SU-DHL-6 (cell line): ENCODE measurements around the gene ABCA13.

ENCODE experiments used
- H2AFZ ChIP-seq: fragments of 200-600 bp; sonication (generic); 2 replicates; pipeline ENCODE4 v1.6.1; 2014; ENCODE audit warnings: low read depth, mild to moderate bottlenecking, moderate library complexity, mixed read lengths, antibody characterized with exemption, low read length; ENCODE audit not compliant: severe bottlenecking
- H3F3A ChIP-seq: fragments of 200-600 bp; shearing (Covaris generic); 2 replicates; pipeline ENCODE4 v1.6.0; 2016; ENCODE audit warnings: antibody characterized with exemption, mild to moderate bottlenecking; ENCODE audit not compliant: insufficient read depth
- H3K27ac ChIP-seq: fragments of 200-600 bp; sonication (generic); 2 replicates; pipeline ENCODE4 v1.5.1; 2016; ENCODE audit warnings: low read depth, mild to moderate bottlenecking, low read length, moderate library complexity, mixed read lengths
- H3K27me3 ChIP-seq: fragments of 200-600 bp; sonication (generic), shearing (Covaris generic); 2 replicates; pipeline ENCODE4 v1.6.0; 2014; ENCODE audit warnings: mild to moderate bottlenecking, low read length
- H3K36me3 ChIP-seq: fragments of 200-600 bp; sonication (generic); 2 replicates; pipeline ENCODE4 v1.6.1; 2014; ENCODE audit warnings: mild to moderate bottlenecking, low read length, mixed read lengths
- H3K4me2 ChIP-seq: fragments of 300-600, 200-600 bp; shearing (Covaris generic), sonication (generic); 2 replicates; pipeline ENCODE4 v1.6.0; 2014; ENCODE audit warnings: low read length, low read depth, mild to moderate bottlenecking; ENCODE audit not compliant: poor library complexity, severe bottlenecking
- H3K4me3 ChIP-seq: fragments of 200-600 bp; sonication (generic); 2 replicates; pipeline ENCODE4 v1.5.1; 2014; ENCODE audit warnings: antibody characterized with exemption, low read length, mild to moderate bottlenecking, mixed read lengths; ENCODE audit not compliant: insufficient read depth, poor library complexity, severe bottlenecking
- H3K79me2 ChIP-seq: fragments of 200-600 bp; sonication (generic); 2 replicates; pipeline ENCODE4 v1.6.1; 2014; ENCODE audit warnings: mild to moderate bottlenecking, low read length, moderate library complexity; ENCODE audit not compliant: insufficient read depth
- H3K9ac ChIP-seq: fragments of 200-600 bp; sonication (generic); 2 replicates; pipeline ENCODE4 v1.7.0; 2014; ENCODE audit warnings: mild to moderate bottlenecking, low read length
- H3K9me2 ChIP-seq: fragments of 200-600 bp; sonication (generic); replicated peaks from 2 replicates; pipeline ENCODE4 v1.6.1; 2014; ENCODE audit warnings: low read length; ENCODE audit not compliant: insufficient read depth
- H3K9me3 ChIP-seq: fragments of 200-600 bp; sonication (generic); 2 replicates; pipeline ENCODE4 v1.6.1; 2014; ENCODE audit warnings: low read length, mixed read lengths; ENCODE audit not compliant: insufficient read depth
- H4K20me1 ChIP-seq: fragments of 200-600 bp; sonication (generic); 2 replicates; pipeline ENCODE4 v1.6.1; 2014; ENCODE audit warnings: low read depth, mild to moderate bottlenecking, antibody characterized with exemption, low read length, moderate library complexity, mixed read lengths
- EZH2phosphoT487 ChIP-seq: fragments of 200-600 bp; sonication (generic), shearing (Covaris generic); conservative IDR thresholded peaks from 2 replicates; pipeline ENCODE4 v1.6.1; 2018; ENCODE audit warnings: mild to moderate bottlenecking, antibody characterized with exemption, low read length, moderate library complexity, mixed read lengths
- TF ChIP-seq, protein P1 (sequence below): fragments of 200-600 bp; sonication (generic); IDR thresholded peaks from one replicate; pipeline ENCODE4 v1.5.1; 2017; ENCODE audit warnings: antibody characterized with exemption, mild to moderate bottlenecking, low read length, moderate library complexity; ENCODE audit not compliant: insufficient read depth, poor library complexity, severe bottlenecking

The ABCA13 gene

GRCh38 chr7:48295296-48295971 lies 124.2 kb downstream of the ABCA13 start:
- no peaks in the 10 kb centered on the region for H3K36me3 ChIP-seq
- H3K4me2 ChIP-seq: no peak overlapping the region
- H3K79me2 ChIP-seq: no peaks in the 10 kb centered on the region
- H2AFZ ChIP-seq: no peak overlapping the region
- TF ChIP-seq EZH2phosphoT487: no peak
- TF ChIP-seq, protein P1, sequence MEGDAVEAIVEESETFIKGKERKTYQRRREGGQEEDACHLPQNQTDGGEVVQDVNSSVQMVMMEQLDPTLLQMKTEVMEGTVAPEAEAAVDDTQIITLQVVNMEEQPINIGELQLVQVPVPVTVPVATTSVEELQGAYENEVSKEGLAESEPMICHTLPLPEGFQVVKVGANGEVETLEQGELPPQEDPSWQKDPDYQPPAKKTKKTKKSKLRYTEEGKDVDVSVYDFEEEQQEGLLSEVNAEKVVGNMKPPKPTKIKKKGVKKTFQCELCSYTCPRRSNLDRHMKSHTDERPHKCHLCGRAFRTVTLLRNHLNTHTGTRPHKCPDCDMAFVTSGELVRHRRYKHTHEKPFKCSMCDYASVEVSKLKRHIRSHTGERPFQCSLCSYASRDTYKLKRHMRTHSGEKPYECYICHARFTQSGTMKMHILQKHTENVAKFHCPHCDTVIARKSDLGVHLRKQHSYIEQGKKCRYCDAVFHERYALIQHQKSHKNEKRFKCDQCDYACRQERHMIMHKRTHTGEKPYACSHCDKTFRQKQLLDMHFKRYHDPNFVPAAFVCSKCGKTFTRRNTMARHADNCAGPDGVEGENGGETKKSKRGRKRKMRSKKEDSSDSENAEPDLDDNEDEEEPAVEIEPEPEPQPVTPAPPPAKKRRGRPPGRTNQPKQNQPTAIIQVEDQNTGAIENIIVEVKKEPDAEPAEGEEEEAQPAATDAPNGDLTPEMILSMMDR: no peak
- H4K20me1 ChIP-seq: no peaks in the 10 kb centered on the region
- H3F3A ChIP-seq: no peaks in the 10 kb centered on the region
- H3K9me2 ChIP-seq: no peaks in the 10 kb centered on the region
- H3K9me3 ChIP-seq: no peaks in the 10 kb centered on the region
- H3K27me3 ChIP-seq: no peaks in the 10 kb centered on the region
- no peak overlapping the region for H3K9ac ChIP-seq
- no peak overlapping the region for H3K27ac ChIP-seq
- no peak overlapping the region for H3K4me3 ChIP-seq

DNA sequence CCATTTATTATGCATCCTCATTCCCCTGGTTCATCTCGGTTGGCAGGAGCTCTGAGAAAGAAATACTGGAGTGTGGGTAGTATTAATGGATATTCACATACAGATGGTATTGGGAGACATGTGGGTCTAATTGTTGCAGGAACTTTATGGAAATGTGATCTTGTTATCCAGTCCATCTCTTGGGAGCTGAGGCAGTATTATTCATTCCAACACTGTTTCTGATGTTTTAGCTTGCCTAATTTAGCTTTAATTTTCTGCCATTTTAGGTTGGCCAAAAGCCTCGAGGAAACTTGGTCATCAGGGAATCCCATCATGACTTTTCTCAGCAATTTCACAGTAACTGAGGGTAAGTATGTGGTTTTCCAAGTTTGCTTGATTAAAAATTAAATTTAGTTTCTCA lies 125.7 kb downstream of the ABCA13 start:
- Histone ChIP-seq H3K79me2 (no peaks in the 10 kb centered on the region), H3K9me2 (no peaks in the 10 kb centered on the region), H3K9ac (no peak overlapping the region), H3K27me3 (no peaks in the 10 kb centered on the region), H3K4me3 (no peak overlapping the region), H3K27ac (no peak overlapping the region), H3K4me2 (no peak overlapping the region), H3K9me3 (no peaks in the 10 kb centered on the region), H3K36me3 (no peaks in the 10 kb centered on the region), H4K20me1 (no peaks in the 10 kb centered on the region), H3F3A (no peaks in the 10 kb centered on the region), H2AFZ (no peak overlapping the region)
- TF ChIP-seq EZH2phosphoT487: no peak
- TF ChIP-seq, protein P1: no peak

GRCh38 chr7:48298779-48299178 lies 127.5 kb downstream of the ABCA13 start:
- Histone ChIP-seq H3K9me3 (no peaks in the 10 kb centered on the region), H3K9me2 (no peaks in the 10 kb centered on the region), H3K9ac (no peak overlapping the region), H2AFZ (no peak overlapping the region), H3F3A (no peaks in the 10 kb centered on the region), H3K27me3 (no peaks in the 10 kb centered on the region), H3K36me3 (no peaks in the 10 kb centered on the region), H3K79me2 (no peaks in the 10 kb centered on the region), H3K27ac (no peak overlapping the region), H3K4me3 (no peak overlapping the region), H4K20me1 (no peaks in the 10 kb centered on the region), H3K4me2 (no peak overlapping the region)
- TF ChIP-seq, protein P1: no peak
- 0 out of 2 replicates have a peak, but pooled peaks have one; percentile 40 for TF ChIP-seq EZH2phosphoT487
